GM19025 (cell line): ENCODE data around the gene DCAF11.
A peak's percentile ranks its signal among the peaks of the same experiment; 100 is the strongest.

ENCODE experiments used
- ATAC-seq: cut with Tn5 transposase; IDR thresholded peaks from one replicate; pipeline ENCODE4 v1.9.1; 2021; ENCODE audit warnings: mild to moderate bottlenecking, low read depth, moderate library complexity; ENCODE audit not compliant: unreplicated experiment

Gene DCAF11

DNA sequence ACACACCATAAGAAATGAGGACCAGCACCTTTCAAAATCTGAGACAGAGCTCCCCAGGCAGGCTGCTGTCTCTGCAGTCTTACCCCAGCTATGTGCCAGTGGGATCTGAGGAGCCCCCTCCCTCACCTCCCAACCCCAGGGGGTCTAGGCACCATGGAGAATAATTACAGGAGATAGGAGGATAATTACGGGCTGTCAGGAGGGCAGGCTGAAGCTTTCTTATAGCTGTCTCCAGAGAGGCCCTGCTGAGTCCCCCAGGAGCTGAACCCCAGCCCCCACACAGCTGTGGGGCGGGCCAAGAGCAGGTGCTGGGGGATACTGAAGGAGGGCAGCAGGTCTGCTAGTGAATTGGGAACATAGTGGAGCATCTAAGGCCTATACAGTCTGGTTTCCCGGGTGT, 36.4 kb upstream of the DCAF11 start:
- ATAC-seq: no peak

DNA sequence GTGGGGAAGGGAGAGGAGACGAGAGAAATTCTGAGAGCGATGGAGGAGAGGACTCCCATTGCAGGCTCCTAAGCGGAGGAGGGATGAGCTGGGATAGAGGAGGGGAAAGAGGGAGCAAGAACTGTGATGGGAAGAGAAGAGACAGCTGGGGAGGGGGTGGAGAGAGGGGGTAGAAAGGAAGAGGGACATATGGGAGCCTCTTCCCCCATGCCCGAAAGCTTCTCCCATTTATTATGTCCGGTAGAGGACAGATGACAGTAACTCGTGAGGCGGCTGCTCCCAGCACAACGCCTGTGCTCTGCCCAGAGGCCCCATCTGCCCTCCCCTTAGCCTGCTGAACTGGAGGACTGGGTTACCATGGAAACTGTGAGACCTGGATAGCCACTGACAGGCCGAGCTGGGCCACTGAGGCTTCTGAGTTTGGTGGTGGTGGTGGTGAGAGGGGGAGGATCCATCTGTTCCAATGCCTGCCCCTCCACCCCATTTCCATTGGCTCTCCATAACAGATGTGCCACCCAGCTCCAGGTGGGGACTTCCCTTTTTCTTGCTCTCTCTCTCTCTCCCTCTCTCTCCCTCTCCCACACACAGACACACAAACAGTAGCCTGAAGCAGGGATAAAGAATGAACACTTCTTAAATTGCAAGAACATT, 35.0 kb upstream of the DCAF11 start:
- ATAC-seq: no peak

- ATAC-seq: no peak
Measured at GRCh38 chr14:24080142-24080530, 34.4 kb upstream of the DCAF11 start.

- ATAC-seq: peak; percentile 87
Measured at GRCh38 chr14:24080888-24081738, 33.5 kb upstream of the DCAF11 start.

GRCh38 chr14:24081739-24082211, 32.8 kb upstream of the DCAF11 start:
- ATAC-seq: no peak

GRCh38 chr14:24082411-24083080, 32.0 kb upstream of the DCAF11 start:
- no peak for ATAC-seq

DNA sequence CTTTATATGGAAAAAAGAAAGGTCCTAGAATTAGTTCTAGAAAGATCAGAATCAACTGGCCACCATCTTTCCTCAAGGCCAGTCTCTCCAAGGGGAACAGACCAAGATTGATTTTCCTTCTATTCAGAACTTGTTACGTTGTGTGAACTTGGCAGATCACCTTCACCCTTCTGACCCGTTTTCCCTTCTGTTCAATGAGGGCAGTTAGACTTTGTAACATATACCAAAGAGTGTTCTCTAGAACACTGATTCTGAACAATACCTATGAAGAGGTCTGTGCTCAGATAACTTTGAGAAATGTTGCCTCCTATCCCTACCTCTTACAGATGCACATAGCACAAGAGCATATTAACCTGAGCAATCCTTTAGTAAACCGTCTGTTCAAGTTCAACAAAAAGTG, 31.1 kb upstream of the DCAF11 start:
- ATAC-seq: no peak

- ATAC-seq: no peak
Measured at GRCh38 chr14:24084440-24084839, 30.1 kb upstream of the DCAF11 start.

DNA sequence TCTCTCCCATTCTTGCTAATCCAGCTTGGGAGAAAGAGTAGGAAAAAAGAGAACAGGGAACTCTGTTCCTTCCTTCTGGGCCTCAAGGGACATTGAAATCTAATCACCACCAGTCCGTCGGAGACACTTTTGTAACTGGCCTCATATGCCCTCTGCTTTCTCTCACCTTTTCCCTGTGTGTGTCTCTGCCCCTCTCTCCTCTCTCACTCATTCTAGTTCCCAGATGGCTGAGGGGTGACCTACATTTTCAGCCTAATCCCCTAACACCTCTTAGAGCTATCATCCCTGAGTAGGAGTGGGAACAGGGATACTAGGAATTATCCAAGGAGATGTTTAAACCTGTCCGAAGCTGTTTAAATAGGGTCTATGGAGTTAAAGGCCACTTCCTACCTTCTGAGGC, 29.4 kb upstream of the DCAF11 start:
- ATAC-seq: no peak

GRCh38 chr14:24086193-24086955, 28.2 kb upstream of the DCAF11 start:
- ATAC-seq: no peak

- no peak for ATAC-seq
Measured at GRCh38 chr14:24087004-24087403, 27.6 kb upstream of the DCAF11 start.

DNA sequence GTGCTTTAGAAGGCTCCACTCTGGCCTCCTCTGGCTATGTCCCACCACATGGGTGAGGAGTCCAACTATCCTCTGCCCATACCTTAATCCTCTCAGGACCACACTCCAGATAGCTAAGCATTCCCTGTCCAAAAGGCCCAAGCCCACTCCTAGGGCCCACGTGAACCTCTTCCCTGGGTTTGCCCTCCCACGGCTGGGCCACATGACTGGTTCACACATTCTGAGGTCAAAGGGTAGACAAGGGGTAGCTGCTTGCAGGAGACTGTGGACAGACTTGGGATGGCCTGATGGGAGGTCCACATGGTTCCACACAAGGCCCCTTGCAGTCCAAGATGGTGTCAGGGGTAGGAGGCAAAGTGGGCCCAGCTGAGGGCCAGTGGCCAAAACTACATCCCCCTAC, 26.5 kb upstream of the DCAF11 start:
- ATAC-seq: no peak

DNA sequence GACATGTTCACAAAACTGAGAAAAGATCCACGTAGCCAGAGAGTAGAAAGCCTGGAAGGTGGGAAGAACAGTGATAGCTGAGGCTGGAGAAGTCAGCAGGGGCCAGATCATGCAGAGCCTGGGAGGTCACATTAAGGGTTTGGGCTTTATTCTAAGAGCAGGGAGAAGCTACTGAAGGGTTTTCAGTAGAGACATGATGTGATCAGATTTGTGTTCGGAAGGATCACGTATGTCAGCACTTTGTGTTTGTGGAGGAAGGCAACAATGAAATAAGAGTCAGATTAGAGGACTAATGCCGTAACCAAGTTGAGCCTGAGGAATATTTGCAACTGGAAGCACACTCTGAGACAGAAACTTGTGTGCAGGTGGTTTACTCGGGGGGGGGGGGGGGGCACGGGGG, 24.7 kb upstream of the DCAF11 start:
- no peak for ATAC-seq

DNA sequence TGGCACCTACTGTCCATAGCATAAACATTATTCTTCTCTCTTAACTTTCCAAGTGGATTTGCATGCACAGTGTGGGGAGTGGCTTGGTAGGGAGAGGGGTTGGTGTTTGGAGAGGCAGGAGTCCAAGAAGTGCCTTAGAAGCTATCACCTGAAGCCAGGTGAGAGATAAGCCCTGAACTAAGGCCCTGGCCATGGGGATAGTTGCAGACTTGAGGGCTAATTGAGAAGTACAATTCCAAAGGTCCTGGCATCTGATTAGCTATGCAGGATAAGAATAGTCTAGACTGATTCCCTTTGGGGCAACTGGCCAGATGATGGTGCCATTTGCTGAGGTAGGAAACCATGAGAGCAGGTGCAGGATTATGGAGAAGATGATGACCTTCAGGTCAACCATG, 22.5 kb upstream of the DCAF11 start:
- no peak for ATAC-seq

DNA sequence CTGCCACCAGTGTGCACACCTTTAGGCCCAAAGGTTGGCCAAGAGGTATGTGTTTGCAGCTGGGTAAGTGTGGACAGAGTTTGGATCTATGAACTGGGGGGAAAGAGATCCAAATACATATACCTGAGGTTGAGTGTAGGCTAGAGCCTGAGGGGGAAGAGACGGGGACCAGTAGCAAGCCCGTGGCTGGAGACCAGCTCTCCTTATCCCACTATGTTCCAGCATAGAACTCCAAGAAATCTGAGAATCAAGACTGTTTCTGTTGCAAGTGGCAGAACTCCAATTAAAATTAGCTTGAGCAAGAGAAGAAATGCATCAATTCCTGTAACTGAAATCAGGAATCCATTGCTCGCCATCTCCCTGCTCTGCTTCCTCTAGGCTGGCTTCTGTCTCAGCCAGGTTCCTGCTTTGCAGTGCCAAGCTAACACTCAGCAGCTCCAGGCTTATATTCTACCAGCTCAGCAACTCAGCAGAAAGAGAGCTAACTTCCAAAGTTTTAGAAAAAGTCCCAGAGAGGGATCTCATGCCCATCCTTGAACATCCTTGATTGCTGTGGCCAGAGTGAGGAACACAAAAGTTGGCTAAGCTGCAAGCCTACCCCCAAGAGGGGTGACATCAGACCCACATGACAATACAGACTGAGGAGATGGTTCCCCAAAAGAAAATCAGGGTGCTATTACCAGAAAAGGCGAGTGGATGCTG, 21.9 kb upstream of the DCAF11 start:
- ATAC-seq: no peak

DNA sequence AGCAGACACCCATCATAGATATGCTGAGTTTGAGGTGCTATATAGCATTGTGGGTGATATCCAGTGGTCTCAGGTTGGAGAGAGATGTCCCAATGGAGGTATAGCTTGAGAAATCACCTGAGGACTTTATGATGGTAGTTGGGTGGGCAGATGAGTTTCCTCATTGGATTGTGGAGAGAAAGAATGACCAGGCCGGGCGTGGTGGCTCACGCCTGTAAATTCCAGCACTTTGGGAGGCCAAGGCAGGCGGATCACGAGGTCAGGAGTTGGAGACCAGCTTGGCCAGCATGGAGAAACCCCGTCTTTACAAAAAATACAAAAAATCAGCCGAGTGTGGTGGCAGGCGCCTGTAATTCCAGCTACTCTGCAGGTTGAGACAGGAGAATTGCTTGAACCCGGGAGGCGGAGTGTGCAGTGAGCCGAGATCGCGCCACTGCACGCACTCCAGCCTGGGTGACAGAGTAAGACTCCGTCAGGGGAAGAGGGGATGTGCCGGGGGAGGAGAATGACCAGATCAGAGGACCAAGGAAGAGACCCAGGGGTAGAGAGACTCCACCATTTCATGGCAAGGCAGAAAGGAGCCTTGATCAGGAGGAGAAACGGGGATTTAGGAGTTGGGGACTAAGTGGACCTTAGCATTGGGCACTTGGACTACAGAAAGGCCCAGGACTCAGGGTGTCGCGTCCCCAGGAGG, 21.2 kb upstream of the DCAF11 start:
- no peak for ATAC-seq

DNA sequence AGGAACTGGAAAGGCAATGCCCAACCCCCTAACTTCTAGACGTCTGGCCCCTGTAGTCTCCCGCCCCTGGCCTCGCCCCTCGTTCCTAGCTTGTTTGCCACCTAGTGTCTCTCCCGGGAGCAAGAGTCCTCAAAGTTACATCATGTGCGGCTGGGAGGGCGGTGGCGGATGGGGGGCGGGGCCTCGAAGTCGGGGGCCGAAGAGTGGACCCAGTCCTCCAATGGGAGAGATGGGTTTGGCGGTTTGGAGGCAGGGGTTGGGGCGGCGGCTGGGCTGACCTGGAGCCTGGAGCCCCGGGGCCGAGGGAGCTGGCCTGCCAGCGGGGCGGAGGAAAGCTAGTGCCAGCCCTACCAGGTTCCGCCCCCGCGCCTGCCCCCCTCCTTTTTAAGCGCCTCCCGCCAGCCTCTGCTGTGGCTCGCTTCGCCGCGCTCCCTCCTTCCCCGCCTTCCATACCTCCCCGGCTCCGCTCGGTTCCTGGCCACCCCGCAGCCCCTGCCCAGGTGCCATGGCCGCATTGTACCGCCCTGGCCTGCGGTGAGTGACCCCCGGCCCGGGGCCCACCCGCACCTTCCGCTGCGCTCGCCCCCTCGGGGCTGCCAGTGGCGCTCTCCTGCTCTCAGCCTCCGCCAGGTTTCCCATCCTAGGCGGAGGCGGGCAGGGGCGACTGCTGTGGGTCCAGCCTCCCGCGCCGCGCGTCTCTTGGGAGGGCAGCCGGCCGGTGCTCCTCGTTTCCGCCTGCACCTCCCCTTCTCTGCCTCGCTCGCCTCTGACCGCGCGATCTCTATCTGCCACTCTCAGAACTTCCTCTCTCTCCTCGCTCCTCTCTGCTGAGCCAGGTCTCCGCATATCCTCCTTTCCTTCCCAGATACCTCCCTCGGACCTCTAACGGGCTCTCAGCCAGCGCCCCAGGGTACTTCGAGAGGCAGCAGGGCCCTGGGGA, 20.4 kb upstream of the DCAF11 start, which contains the start of gene PCK2:
PCK2 (plus strand) TSS at position 411 of the 940 bp plus-strand sequence; CDS start at position 506, 95 bp downstream.
- ATAC-seq: peak; percentile 46

- no peak for ATAC-seq
Measured at GRCh38 chr14:24094841-24095270, 19.7 kb upstream of the DCAF11 start.
